MM.1S (cell line): Measurements from ENCODE around the gene OTP.

Experiments used
- DNase-seq: peaks from one replicate; pipeline ENCODE4 v3.0.0-alpha.2; 2015
- H2AFZ ChIP-seq: fragments of 300-600 bp; sonication (generic); 2 replicates; pipeline ENCODE4 v1.6.0; 2016; ENCODE audit warnings: antibody characterized with exemption, low read length
- H3F3A ChIP-seq: fragments of 300-600 bp; sonication (generic); 2 replicates; pipeline ENCODE4 v1.6.1; 2016; ENCODE audit warnings: mild to moderate bottlenecking, antibody characterized with exemption, low read length, moderate library complexity, mixed read lengths; ENCODE audit not compliant: insufficient read depth
- H3K27ac ChIP-seq: fragments of 300-600 bp; sonication (generic); 2 replicates; pipeline ENCODE4 v1.5.1; 2016; ENCODE audit warnings: mild to moderate bottlenecking, low read length
- H3K27me3 ChIP-seq: fragments of 300-600 bp; sonication (generic); replicated peaks from 2 replicates; pipeline ENCODE4 v1.6.0; 2016; ENCODE audit warnings: low read length; ENCODE audit not compliant: insufficient read depth
- H3K36me3 ChIP-seq: fragments of 300-600 bp; sonication (generic); replicated peaks from 2 replicates; pipeline ENCODE4 v1.6.1; 2016; ENCODE audit warnings: mild to moderate bottlenecking, low read length, mixed read lengths; ENCODE audit not compliant: insufficient read depth
- H3K4me1 ChIP-seq: fragments of 300-600 bp; sonication (generic); 2 replicates; pipeline ENCODE4 v1.6.1; 2016; ENCODE audit warnings: low read length, mixed read lengths
- H3K4me2 ChIP-seq: fragments of 300-600 bp; sonication (generic); 2 replicates; pipeline ENCODE4 v1.6.0; 2016; ENCODE audit warnings: low read depth, low read length
- H3K4me3 ChIP-seq: fragments of 300-600 bp; sonication (generic); 2 replicates; pipeline ENCODE4 v1.5.1; 2016; ENCODE audit warnings: low read length, mixed read lengths
- H3K79me2 ChIP-seq: fragments of 300-600 bp; sonication (generic); 2 replicates; pipeline ENCODE4 v1.6.1; 2016; ENCODE audit warnings: mixed run types, low read length, mixed read lengths
- H3K9ac ChIP-seq: fragments of 300-600 bp; sonication (generic); 2 replicates; pipeline ENCODE4 v1.6.1; 2016; ENCODE audit warnings: low read length, mixed read lengths
- H3K9me2 ChIP-seq: fragments of 300-600 bp; sonication (generic); replicated peaks from 2 replicates; pipeline ENCODE4 v1.6.1; 2016; ENCODE audit warnings: mild to moderate bottlenecking, low read length, mixed read lengths; ENCODE audit not compliant: insufficient read depth
- H3K9me3 ChIP-seq: fragments of 300-600 bp; sonication (generic); replicated peaks from 2 replicates; pipeline ENCODE4 v1.6.1; 2016; ENCODE audit warnings: mild to moderate bottlenecking, low read length, mixed read lengths; ENCODE audit not compliant: insufficient read depth
- H4K20me1 ChIP-seq: fragments of 300-600 bp; sonication (generic); 2 replicates; pipeline ENCODE4 v1.6.1; 2016; ENCODE audit warnings: mild to moderate bottlenecking, low read length, moderate library complexity, mixed read lengths; ENCODE audit not compliant: insufficient read depth
- CTCF ChIP-seq: fragments of 300-600 bp; sonication (generic); IDR thresholded peaks from 2 replicates; pipeline ENCODE4 v1.5.1; 2016; ENCODE audit warnings: antibody characterized with exemption, low read length, mixed read lengths
- EZH2 ChIP-seq: fragments of 300-600 bp; sonication (generic); optimal IDR thresholded peaks from 2 replicates; pipeline ENCODE3; 2017; ENCODE audit warnings: low read depth, mild to moderate bottlenecking, antibody characterized with exemption, low read length, mixed read lengths
- EZH2phosphoT487 ChIP-seq: fragments of 300-600 bp; sonication (generic); IDR thresholded peaks from 2 replicates; pipeline ENCODE4 v1.6.1; 2018; ENCODE audit warnings: antibody characterized with exemption, low read length

OTP gene

GRCh38 chr5:77623203-77623740 is 15.2 kb downstream of the OTP start:
- no peaks in the 10 kb centered on the region for H3K9me3 ChIP-seq
- H3F3A ChIP-seq, result no peaks in the 10 kb centered on the region
- no peak overlapping the region for H3K4me2 ChIP-seq
- H3K9ac ChIP-seq, result no peak overlapping the region
- no peak overlapping the region for H3K27ac ChIP-seq
- no peaks in the 10 kb centered on the region for H3K4me1 ChIP-seq
- no peak for DNase-seq
- no peak overlapping the region for H3K4me3 ChIP-seq
- H3K9me2 ChIP-seq, result no peaks in the 10 kb centered on the region
- TF ChIP-seq EZH2phosphoT487 (no peak), EZH2 (no peak), CTCF (no peak)
- no peak overlapping the region for H2AFZ ChIP-seq
- H3K79me2 ChIP-seq, result no peaks in the 10 kb centered on the region
- no peaks in the 10 kb centered on the region for H3K27me3 ChIP-seq
- no peaks in the 10 kb centered on the region for H4K20me1 ChIP-seq
- H3K36me3 ChIP-seq, result no peaks in the 10 kb centered on the region

DNA sequence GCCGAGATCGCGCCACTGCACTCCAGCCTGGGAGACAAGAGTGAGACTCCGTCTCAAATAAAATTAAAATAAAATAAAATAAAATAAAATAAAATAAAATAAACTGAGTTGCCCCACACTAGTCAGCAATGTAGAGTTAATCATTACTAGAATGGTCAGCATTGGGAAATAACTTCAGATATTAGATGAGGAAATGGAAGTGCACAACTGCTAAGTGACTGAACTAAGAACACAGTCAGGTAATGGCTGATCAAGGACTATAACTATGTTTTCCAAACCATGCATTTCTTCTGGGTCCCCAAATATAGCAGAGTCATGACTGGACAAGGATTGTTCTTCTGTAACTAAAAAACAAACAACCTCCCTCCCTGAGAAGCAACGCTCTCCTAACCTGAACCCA is 17.1 kb downstream of the OTP start:
- Histone ChIP-seq H2AFZ (no peak overlapping the region), H3F3A (no peaks in the 10 kb centered on the region), H3K27ac (no peak overlapping the region), H3K79me2 (no peaks in the 10 kb centered on the region), H3K4me2 (no peak overlapping the region), H3K9ac (no peak overlapping the region), H3K27me3 (no peaks in the 10 kb centered on the region), H3K36me3 (no peaks in the 10 kb centered on the region), H3K4me1 (no peaks in the 10 kb centered on the region), H4K20me1 (no peaks in the 10 kb centered on the region), H3K9me3 (no peaks in the 10 kb centered on the region), H3K9me2 (no peaks in the 10 kb centered on the region), H3K4me3 (no peak overlapping the region)
- DNase-seq, result no peak
- no peak for TF ChIP-seq EZH2
- no peak for TF ChIP-seq EZH2phosphoT487
- TF ChIP-seq CTCF, result no peak

GRCh38 chr5:77620405-77620804 is 18.1 kb downstream of the OTP start:
- H3K27me3 ChIP-seq, result no peaks in the 10 kb centered on the region
- H3F3A ChIP-seq, result no peaks in the 10 kb centered on the region
- H3K9ac ChIP-seq, result no peak overlapping the region
- H2AFZ ChIP-seq, result no peak overlapping the region
- H3K4me1 ChIP-seq, result no peaks in the 10 kb centered on the region
- H3K9me3 ChIP-seq, result no peaks in the 10 kb centered on the region
- no peak overlapping the region for H3K4me2 ChIP-seq
- no peaks in the 10 kb centered on the region for H3K79me2 ChIP-seq
- no peaks in the 10 kb centered on the region for H3K36me3 ChIP-seq
- no peaks in the 10 kb centered on the region for H4K20me1 ChIP-seq
- DNase-seq, result peak; percentile 77
- peak; percentile 41 for TF ChIP-seq CTCF
- no peak for TF ChIP-seq EZH2phosphoT487
- no peak overlapping the region for H3K4me3 ChIP-seq
- no peak overlapping the region for H3K27ac ChIP-seq
- H3K9me2 ChIP-seq, result no peaks in the 10 kb centered on the region
